ENCODE measurements around the gene KCNQ1. TPM values are rescaled to one million over a fixed set of nuclear protein-coding genes. Genes with fewer than 3 reads are reported as not detected.
A peak's percentile ranks its signal among the peaks of the same experiment; 100 is the strongest.

The KCNQ1 gene
- total and polyA plus RNA-seq, 4 donors, result 15.4 to 41.7 (median 26.2) TPM

GRCh38 chr11:2669634-2670469, 225.0 kb downstream of the KCNQ1 start:
- peak in 1 of 3 donors; percentile 7 for DNase-seq
- Histone ChIP-seq H3K27me3 (ENCODE audit: control insufficient read depth in 3 of 3, insufficient read depth in 3 of 3, low read length in 2 of 3) (no peaks in the 10 kb centered on the region), H3K36me3 (ENCODE audit: control insufficient read depth in 4 of 4, insufficient read depth in 4 of 4, low read length in 4 of 4) (peaks cover 0 to 10% (median 5%) of the 10 kb centered on the region in 4 donors), H3K9me3 (ENCODE audit: control insufficient read depth in 4 of 4, insufficient read depth in 3 of 4, low read length in 3 of 4) (no peaks in the 10 kb centered on the region), H3K27ac (ENCODE audit: low read depth in 1 of 2, low read length in 1 of 2) (no peak overlapping the region), H3K4me3 (no peak overlapping the region), H3K9ac (ENCODE audit: insufficient read depth in 1 of 2, low read length in 2 of 2) (no peak overlapping the region), H3K4me1 (ENCODE audit: control insufficient read depth in 5 of 5, insufficient read depth in 5 of 5, low read length in 5 of 5) (peaks cover 0 to 13% (median 8%) of the 10 kb centered on the region in 5 donors)
- WGBS, 2 donors, result 95 to 97% methylated on average over 8 of the region's 8 CpGs
- no peak for ATAC-seq (ENCODE audit: insufficient read depth, low FRiP score)
- TF ChIP-seq CTCF (IDR thresholded peaks at IDR 0.05; ENCODE audit: control extremely low read depth, extremely low read depth), result no peak

DNA sequence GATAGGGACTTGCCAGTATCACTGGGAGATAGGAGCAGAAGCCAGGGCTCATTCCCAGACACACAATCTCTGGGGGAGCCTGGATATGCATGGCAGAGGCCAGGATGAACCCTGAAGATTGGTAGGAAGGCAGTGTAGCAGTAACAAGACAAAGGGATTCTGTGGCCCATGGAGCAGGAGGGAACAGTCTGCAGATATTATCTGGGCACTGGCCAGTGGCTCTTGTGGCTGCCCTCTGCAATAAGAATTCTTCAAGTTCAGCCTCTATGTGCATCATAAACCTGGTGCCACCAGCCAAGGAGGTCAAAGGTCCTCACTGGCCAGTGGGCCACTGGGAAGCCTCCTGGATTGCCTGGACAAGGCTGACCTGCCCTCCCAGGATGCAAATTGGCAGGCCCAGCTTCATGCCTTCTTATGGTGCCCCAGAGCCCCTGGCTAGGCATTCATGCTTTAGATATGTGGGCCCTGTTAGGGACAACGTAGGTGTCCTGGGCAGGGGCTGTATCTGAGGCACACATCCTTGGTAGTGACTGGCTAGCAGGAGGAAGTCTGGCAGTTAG, 225.8 kb downstream of the KCNQ1 start:
- no peak for ATAC-seq (ENCODE audit: insufficient read depth, low FRiP score)
- no peak overlapping the region for H3K27ac ChIP-seq (ENCODE audit: low read depth in 1 of 2, low read length in 1 of 2)
- TF ChIP-seq CTCF (IDR thresholded peaks at IDR 0.05; ENCODE audit: control extremely low read depth, extremely low read depth), result no peak

DNA sequence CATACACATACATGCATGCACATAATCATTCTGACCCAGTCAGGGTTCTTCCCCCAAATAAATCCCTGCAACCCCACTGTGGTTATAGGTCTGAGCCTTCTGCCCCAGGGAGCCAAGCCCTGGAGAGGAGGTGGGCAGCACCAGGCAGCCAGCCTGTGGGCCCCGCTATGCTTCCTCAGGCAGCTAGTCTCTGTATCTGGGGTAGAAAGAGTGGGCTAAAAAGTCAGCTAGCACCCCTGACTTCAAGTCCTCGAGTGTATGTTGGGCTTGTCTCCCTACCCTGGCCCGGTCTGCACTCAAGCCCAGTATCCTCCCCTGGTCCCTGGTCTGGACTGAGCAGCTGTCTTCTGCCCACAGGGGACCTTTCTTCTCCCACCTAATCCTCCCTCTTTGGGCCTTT, 226.9 kb downstream of the KCNQ1 start:
- Histone ChIP-seq H3K9ac (ENCODE audit: insufficient read depth in 1 of 2, low read length in 2 of 2) (no peak overlapping the region), H3K4me3 (no peak overlapping the region), H3K27ac (ENCODE audit: low read depth in 1 of 2, low read length in 1 of 2) (no peak overlapping the region), H3K4me1 (ENCODE audit: control insufficient read depth in 5 of 5, insufficient read depth in 5 of 5, low read length in 5 of 5) (peaks cover 0 to 21% (median 13%) of the 10 kb centered on the region in 5 donors), H3K36me3 (ENCODE audit: control insufficient read depth in 4 of 4, insufficient read depth in 4 of 4, low read length in 4 of 4) (peaks cover 0 to 10% (median 3%) of the 10 kb centered on the region in 4 donors), H3K27me3 (ENCODE audit: control insufficient read depth in 3 of 3, insufficient read depth in 3 of 3, low read length in 2 of 3) (no peaks in the 10 kb centered on the region), H3K9me3 (ENCODE audit: control insufficient read depth in 4 of 4, insufficient read depth in 3 of 4, low read length in 3 of 4) (no peaks in the 10 kb centered on the region)
- peak in 1 of 3 donors; percentile 8 for DNase-seq
- WGBS, 2 donors, result 94 to 100% methylated on average over 3 of the region's 3 CpGs
- TF ChIP-seq CTCF (IDR thresholded peaks at IDR 0.05; ENCODE audit: control extremely low read depth, extremely low read depth), result no peak
- ATAC-seq (ENCODE audit: insufficient read depth, low FRiP score), result no peak

More for the DNA sequence above, 225.8 kb downstream of the KCNQ1 start:
- WGBS, 2 donors, result 0 to 94% methylated on average over 1 of the region's 1 CpG
- Histone ChIP-seq H3K27me3 (ENCODE audit: control insufficient read depth in 3 of 3, insufficient read depth in 3 of 3, low read length in 2 of 3) (no peaks in the 10 kb centered on the region), H3K4me1 (ENCODE audit: control insufficient read depth in 5 of 5, insufficient read depth in 5 of 5, low read length in 5 of 5) (peaks cover 0 to 20% (median 10%) of the 10 kb centered on the region in 5 donors), H3K9me3 (ENCODE audit: control insufficient read depth in 4 of 4, insufficient read depth in 3 of 4, low read length in 3 of 4) (no peaks in the 10 kb centered on the region), H3K4me3 (no peak overlapping the region), H3K36me3 (ENCODE audit: control insufficient read depth in 4 of 4, insufficient read depth in 4 of 4, low read length in 4 of 4) (peaks cover 0 to 10% (median 4%) of the 10 kb centered on the region in 4 donors), H3K9ac (ENCODE audit: insufficient read depth in 1 of 2, low read length in 2 of 2) (no peak overlapping the region)
- peak in 1 of 3 donors; percentile 3 for DNase-seq
